ENCODE measurements around the gene TESK2. TPM values are rescaled to one million over a fixed set of nuclear protein-coding genes. Genes with fewer than 3 reads are reported as not detected.

TESK2 gene
- total RNA-seq, 3 donors from 2014 or later (not counting 1 experiment from before 2014, with no cell fraction given) = 5.1 to 7.4 (median 6.0) TPM

DNA sequence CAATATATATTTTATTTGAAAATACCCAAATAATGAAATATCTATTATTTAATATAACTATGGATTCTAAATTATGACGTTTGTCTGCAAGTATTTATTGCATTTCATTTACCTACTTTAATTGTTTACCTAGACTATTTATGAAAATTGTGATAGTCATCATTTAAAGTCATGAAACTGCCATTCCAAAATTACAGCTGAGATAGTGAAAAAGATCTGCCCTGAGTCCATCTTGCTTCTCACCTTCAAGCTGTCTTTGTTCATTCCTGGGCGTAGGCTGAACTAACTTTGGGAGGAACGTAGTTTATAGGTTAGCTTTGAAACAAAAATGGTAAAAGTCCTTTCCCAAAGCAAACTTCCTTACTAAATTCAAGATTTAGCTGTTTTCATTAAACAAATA, 176.7 kb downstream of the TESK2 start:
- no peaks in the 10 kb centered on the region for H3K4me1 ChIP-seq (ENCODE audit: control insufficient read depth, insufficient read depth, low read length)
- Mint-ChIP-seq H3K27ac (no peak overlapping the region), H3K4me1 (no peaks in the 10 kb centered on the region), H3K36me3 (no peaks in the 10 kb centered on the region), H3K27me3 (ENCODE audit: low read depth in 2 of 2) (peaks cover 0 to 2% of the 10 kb centered on the region in 2 donors), H3K4me3 (no peak overlapping the region), H3K9me3 (no peaks in the 10 kb centered on the region)
- no peak overlapping the region for H3K4me3 ChIP-seq (ENCODE audit: low read length)
- 82% methylated on average over 2 of the region's 3 CpGs for WGBS (ENCODE audit: insufficient coverage)
- H3K27me3 ChIP-seq (ENCODE audit: control insufficient read depth, insufficient read depth, low read length) = no peaks in the 10 kb centered on the region
- intact Hi-C loops (cut with micrococcal nuclease) = no loop called here
- no peaks in the 10 kb centered on the region for H3K36me3 ChIP-seq (ENCODE audit: control insufficient read depth, insufficient read depth, low read length)
- H3K9me3 ChIP-seq (ENCODE audit: control insufficient read depth, insufficient read depth, low read length) = no peaks in the 10 kb centered on the region
- TF ChIP-seq, protein P1, sequence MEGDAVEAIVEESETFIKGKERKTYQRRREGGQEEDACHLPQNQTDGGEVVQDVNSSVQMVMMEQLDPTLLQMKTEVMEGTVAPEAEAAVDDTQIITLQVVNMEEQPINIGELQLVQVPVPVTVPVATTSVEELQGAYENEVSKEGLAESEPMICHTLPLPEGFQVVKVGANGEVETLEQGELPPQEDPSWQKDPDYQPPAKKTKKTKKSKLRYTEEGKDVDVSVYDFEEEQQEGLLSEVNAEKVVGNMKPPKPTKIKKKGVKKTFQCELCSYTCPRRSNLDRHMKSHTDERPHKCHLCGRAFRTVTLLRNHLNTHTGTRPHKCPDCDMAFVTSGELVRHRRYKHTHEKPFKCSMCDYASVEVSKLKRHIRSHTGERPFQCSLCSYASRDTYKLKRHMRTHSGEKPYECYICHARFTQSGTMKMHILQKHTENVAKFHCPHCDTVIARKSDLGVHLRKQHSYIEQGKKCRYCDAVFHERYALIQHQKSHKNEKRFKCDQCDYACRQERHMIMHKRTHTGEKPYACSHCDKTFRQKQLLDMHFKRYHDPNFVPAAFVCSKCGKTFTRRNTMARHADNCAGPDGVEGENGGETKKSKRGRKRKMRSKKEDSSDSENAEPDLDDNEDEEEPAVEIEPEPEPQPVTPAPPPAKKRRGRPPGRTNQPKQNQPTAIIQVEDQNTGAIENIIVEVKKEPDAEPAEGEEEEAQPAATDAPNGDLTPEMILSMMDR (IDR thresholded peaks at IDR 0.05) = no peak
- ATAC-seq (no peak), DNase-seq (no peak)
- no peak overlapping the region for H3K27ac ChIP-seq (ENCODE audit: low read length)

DNA sequence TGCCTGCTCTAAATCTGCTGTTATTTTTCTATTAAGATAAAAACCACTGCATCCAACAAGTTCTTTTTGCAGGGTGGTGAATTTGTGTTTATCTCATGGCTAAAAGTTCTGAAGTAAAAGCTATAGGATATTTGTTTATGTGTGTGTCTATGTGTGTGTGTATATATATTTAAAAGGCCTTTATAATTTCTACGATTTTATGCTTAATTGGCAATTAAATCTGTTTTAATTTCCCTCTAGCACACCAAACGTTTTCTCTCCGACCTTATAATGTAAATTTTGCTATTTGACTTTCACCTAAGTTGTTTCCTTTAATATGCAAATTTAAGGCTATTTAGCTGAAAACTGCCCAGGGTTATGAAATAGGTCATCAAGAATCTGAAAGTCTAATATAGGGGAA, 184.1 kb downstream of the TESK2 start:
- Mint-ChIP-seq H3K27ac (no peak overlapping the region), H3K27me3 (ENCODE audit: low read depth in 2 of 2) (no peaks in the 10 kb centered on the region), H3K36me3 (no peaks in the 10 kb centered on the region), H3K9me3 (no peaks in the 10 kb centered on the region), H3K4me1 (peaks cover 9 to 12% of the 10 kb centered on the region in 2 donors), H3K4me3 (no peak overlapping the region)
- intact Hi-C loops (cut with micrococcal nuclease) = no loop called here
- Histone ChIP-seq H3K27ac (ENCODE audit: low read length) (no peak overlapping the region), H3K36me3 (ENCODE audit: control insufficient read depth, insufficient read depth, low read length) (no peaks in the 10 kb centered on the region), H3K4me3 (ENCODE audit: low read length) (no peak overlapping the region), H3K4me1 (ENCODE audit: control insufficient read depth, insufficient read depth, low read length) (peaks cover 17% of the 10 kb centered on the region), H3K9me3 (ENCODE audit: control insufficient read depth, insufficient read depth, low read length) (no peaks in the 10 kb centered on the region), H3K27me3 (ENCODE audit: control insufficient read depth, insufficient read depth, low read length) (no peaks in the 10 kb centered on the region)
- WGBS (ENCODE audit: insufficient coverage) = no CpG with 5 or more reads among the region's 3 CpGs
- TF ChIP-seq, protein P1 (IDR thresholded peaks at IDR 0.05) = no peak
- ATAC-seq (no peak), DNase-seq (no peak)

DNA sequence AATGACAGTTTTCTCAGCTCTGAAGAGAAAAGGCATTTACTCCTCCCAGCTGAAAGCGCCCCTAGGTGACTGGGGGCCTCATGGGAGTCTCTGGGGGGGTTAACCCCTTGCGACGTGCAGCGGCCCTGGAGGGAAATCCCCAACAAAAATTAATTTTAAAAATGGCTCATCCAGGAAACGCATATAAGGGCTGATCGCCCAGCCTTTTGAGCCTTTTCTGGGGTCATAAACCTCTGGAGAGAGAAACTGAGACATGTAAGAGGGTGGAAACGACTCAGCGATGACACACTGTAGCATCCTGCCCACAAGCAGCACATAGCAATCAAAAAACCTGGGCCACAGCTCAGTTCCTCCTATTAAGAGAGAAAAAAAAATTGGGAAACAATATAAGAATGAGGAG, 184.6 kb downstream of the TESK2 start:
- Mint-ChIP-seq H3K4me1 (peaks cover 9 to 12% of the 10 kb centered on the region in 2 donors), H3K4me3 (no peak overlapping the region), H3K9me3 (no peaks in the 10 kb centered on the region), H3K27me3 (ENCODE audit: low read depth in 2 of 2) (no peaks in the 10 kb centered on the region), H3K36me3 (no peaks in the 10 kb centered on the region), H3K27ac (no peak overlapping the region)
- Histone ChIP-seq H3K4me3 (ENCODE audit: low read length) (no peak overlapping the region), H3K4me1 (ENCODE audit: control insufficient read depth, insufficient read depth, low read length) (peaks cover 17% of the 10 kb centered on the region), H3K9me3 (ENCODE audit: control insufficient read depth, insufficient read depth, low read length) (no peaks in the 10 kb centered on the region), H3K27ac (ENCODE audit: low read length) (no peak overlapping the region), H3K36me3 (ENCODE audit: control insufficient read depth, insufficient read depth, low read length) (no peaks in the 10 kb centered on the region), H3K27me3 (ENCODE audit: control insufficient read depth, insufficient read depth, low read length) (no peaks in the 10 kb centered on the region)
- ATAC-seq = no peak
- no peak for DNase-seq
- 60% methylated on average over 6 of the region's 8 CpGs for WGBS (ENCODE audit: insufficient coverage)
- TF ChIP-seq, protein P1 (IDR thresholded peaks at IDR 0.05) = no peak
- intact Hi-C loops (cut with micrococcal nuclease) = no loop called here

DNA sequence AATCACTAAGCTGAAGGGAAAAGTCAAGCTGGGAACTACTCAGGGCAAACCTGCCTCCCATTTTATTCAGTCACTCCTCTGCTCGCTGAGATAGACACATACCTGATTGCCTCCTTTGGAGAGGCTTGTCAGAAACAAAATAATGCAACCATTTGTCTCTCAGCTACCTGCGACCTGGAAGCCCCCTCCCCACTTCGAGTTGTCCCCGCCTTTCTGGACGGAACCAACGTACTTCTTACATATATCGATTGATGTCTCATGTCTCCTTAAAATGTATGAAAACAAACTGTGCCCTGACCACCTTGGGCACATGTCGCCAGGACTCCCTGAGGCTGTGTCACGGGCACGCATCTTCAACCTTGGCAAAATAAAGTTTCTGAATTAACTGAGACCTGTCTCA, 185.7 kb downstream of the TESK2 start:
- 96% methylated on average over 10 of the region's 10 CpGs for WGBS (ENCODE audit: insufficient coverage)
- TF ChIP-seq, protein P1 (IDR thresholded peaks at IDR 0.05) = no peak
- Histone ChIP-seq H3K27me3 (ENCODE audit: control insufficient read depth, insufficient read depth, low read length) (no peaks in the 10 kb centered on the region), H3K36me3 (ENCODE audit: control insufficient read depth, insufficient read depth, low read length) (no peaks in the 10 kb centered on the region), H3K4me1 (ENCODE audit: control insufficient read depth, insufficient read depth, low read length) (peaks cover 17% of the 10 kb centered on the region), H3K4me3 (ENCODE audit: low read length) (no peak overlapping the region), H3K9me3 (ENCODE audit: control insufficient read depth, insufficient read depth, low read length) (no peaks in the 10 kb centered on the region), H3K27ac (ENCODE audit: low read length) (no peak overlapping the region)
- no peak for DNase-seq
- Mint-ChIP-seq H3K27me3 (ENCODE audit: low read depth in 2 of 2) (no peaks in the 10 kb centered on the region), H3K27ac (peak overlapping the region; percentile 50 to 93), H3K36me3 (no peaks in the 10 kb centered on the region), H3K4me3 (peak overlapping the region; percentile 60), H3K9me3 (no peaks in the 10 kb centered on the region), H3K4me1 (peaks cover 9 to 12% of the 10 kb centered on the region in 2 donors)
- intact Hi-C loops (cut with micrococcal nuclease) = loop anchor here (2.0 kb wide), 1 partner anchor 36 kb away; the partner anchor contains the start of genes MUTYH and TOE1
- ATAC-seq = no peak
